ENCODE data around the gene LY6G5C. TPM values are rescaled to one million over a fixed set of nuclear protein-coding genes. Genes with fewer than 3 reads are reported as not detected.

The LY6G5C gene
- polyA plus RNA-seq, 3 donors = 4.8 to 7.3 (median 5.8) TPM

DNA sequence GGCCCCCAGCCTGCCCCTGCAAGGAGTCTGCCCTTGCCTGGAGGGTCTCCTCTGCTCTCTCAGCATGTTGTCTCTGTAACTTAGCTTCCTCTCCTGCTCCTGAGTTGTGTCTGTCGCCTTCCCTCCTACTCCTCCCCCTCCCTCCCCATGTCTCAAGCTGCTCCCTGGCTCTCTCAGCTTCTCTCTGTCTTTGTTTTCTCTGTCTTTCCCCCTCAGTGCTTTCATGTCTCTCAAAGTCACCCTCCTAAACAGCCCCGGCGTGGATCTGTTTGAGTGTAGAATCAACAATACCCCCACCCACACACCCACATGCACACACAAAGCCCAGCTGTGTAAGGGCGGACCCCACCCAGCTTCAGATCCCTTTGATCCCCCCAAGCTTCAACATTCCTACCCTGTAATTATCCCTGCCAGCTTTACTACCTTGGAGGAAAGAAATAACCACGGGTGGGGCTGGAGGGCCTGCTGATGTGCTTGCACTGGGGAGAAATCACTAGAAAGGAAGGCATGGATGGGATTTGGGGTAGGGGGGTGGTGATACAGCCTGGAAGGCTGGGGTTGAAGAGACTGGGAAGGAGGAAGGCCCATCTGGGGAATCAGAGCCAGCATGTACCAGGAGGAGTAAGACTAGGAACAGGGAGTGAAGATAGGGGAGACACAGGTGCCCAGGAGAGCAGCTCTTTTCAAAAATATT is 33.3 kb upstream of the LY6G5C start:
- intact Hi-C loops (cut with micrococcal nuclease) = no loop called here
- Histone ChIP-seq H3K27ac (ENCODE audit: low read depth in 1 of 2, low read length in 2 of 2) (no peak overlapping the region), H3K4me2 (replicated peaks; ENCODE audit: extremely low read depth, low read length, poor library complexity, severe bottlenecking) (no peak overlapping the region), H3K4me3 (replicated peaks in 1 of 3; ENCODE audit: low read depth in 2 of 3, low read length in 3 of 3) (no peak overlapping the region), H2AFZ (ENCODE audit: insufficient read depth, low read depth, low read length, poor library complexity, severe bottlenecking) (no peak overlapping the region), H3K9me3 (replicated peaks in 1 of 2; ENCODE audit: control insufficient read depth in 1 of 2, insufficient read depth in 1 of 2, low read length in 2 of 2) (no peaks in the 10 kb centered on the region), H3K9ac (ENCODE audit: insufficient read depth, low read length, poor library complexity, severe bottlenecking) (no peak overlapping the region), H3K4me1 (ENCODE audit: control insufficient read depth in 1 of 2, insufficient read depth in 2 of 2, low read length in 2 of 2) (peaks cover 21 to 27% of the 10 kb centered on the region in 2 donors), H3K27me3 (ENCODE audit: control insufficient read depth in 2 of 2, insufficient read depth in 2 of 2, low read length in 2 of 2) (no peaks in the 10 kb centered on the region), H4K20me1 (ENCODE audit: insufficient read depth, low read length) (no peaks in the 10 kb centered on the region), H3K79me2 (ENCODE audit: insufficient read depth, low read length) (no peaks in the 10 kb centered on the region), H3K36me3 (replicated peaks in 1 of 2; ENCODE audit: control insufficient read depth in 1 of 2, insufficient read depth in 2 of 2, low read length in 2 of 2) (no peaks in the 10 kb centered on the region)
- H3K4me3 Mint-ChIP-seq = no peak overlapping the region
- 73% methylated on average over 4 of the region's 5 CpGs for WGBS (ENCODE audit: insufficient coverage)
- TF ChIP-seq, protein P1, sequence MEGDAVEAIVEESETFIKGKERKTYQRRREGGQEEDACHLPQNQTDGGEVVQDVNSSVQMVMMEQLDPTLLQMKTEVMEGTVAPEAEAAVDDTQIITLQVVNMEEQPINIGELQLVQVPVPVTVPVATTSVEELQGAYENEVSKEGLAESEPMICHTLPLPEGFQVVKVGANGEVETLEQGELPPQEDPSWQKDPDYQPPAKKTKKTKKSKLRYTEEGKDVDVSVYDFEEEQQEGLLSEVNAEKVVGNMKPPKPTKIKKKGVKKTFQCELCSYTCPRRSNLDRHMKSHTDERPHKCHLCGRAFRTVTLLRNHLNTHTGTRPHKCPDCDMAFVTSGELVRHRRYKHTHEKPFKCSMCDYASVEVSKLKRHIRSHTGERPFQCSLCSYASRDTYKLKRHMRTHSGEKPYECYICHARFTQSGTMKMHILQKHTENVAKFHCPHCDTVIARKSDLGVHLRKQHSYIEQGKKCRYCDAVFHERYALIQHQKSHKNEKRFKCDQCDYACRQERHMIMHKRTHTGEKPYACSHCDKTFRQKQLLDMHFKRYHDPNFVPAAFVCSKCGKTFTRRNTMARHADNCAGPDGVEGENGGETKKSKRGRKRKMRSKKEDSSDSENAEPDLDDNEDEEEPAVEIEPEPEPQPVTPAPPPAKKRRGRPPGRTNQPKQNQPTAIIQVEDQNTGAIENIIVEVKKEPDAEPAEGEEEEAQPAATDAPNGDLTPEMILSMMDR (IDR thresholded peaks at IDR 0.05) = no peak
- H3K36me3 Mint-ChIP-seq = no peaks in the 10 kb centered on the region
- peaks cover 27% of the 10 kb centered on the region for H3K4me1 Mint-ChIP-seq
- peaks cover 1 to 9% (median 4%) of the 10 kb centered on the region in 3 donors for H3K27me3 Mint-ChIP-seq (ENCODE audit: low read depth in 3 of 3)
- peaks cover 0 to 2% (median 0%) of the 10 kb centered on the region in 7 donors for H3K9me3 Mint-ChIP-seq
- no peak for DNase-seq
- no peak overlapping the region for H3K27ac Mint-ChIP-seq

- Histone ChIP-seq H3K4me1 (ENCODE audit: control insufficient read depth in 1 of 2, insufficient read depth in 2 of 2, low read length in 2 of 2) (peaks cover 21 to 27% of the 10 kb centered on the region in 2 donors), H3K36me3 (replicated peaks in 1 of 2; ENCODE audit: control insufficient read depth in 1 of 2, insufficient read depth in 2 of 2, low read length in 2 of 2) (no peaks in the 10 kb centered on the region), H3K79me2 (ENCODE audit: insufficient read depth, low read length) (no peaks in the 10 kb centered on the region), H3K9me3 (replicated peaks in 1 of 2; ENCODE audit: control insufficient read depth in 1 of 2, insufficient read depth in 1 of 2, low read length in 2 of 2) (no peaks in the 10 kb centered on the region), H4K20me1 (ENCODE audit: insufficient read depth, low read length) (no peaks in the 10 kb centered on the region), H2AFZ (ENCODE audit: insufficient read depth, low read depth, low read length, poor library complexity, severe bottlenecking) (no peak overlapping the region), H3K4me2 (replicated peaks; ENCODE audit: extremely low read depth, low read length, poor library complexity, severe bottlenecking) (no peak overlapping the region), H3K27ac (ENCODE audit: low read depth in 1 of 2, low read length in 2 of 2) (no peak overlapping the region), H3K27me3 (ENCODE audit: control insufficient read depth in 2 of 2, insufficient read depth in 2 of 2, low read length in 2 of 2) (no peaks in the 10 kb centered on the region), H3K9ac (ENCODE audit: insufficient read depth, low read length, poor library complexity, severe bottlenecking) (no peak overlapping the region), H3K4me3 (replicated peaks in 1 of 3; ENCODE audit: low read depth in 2 of 3, low read length in 3 of 3) (no peak overlapping the region)
- TF ChIP-seq, protein P1 (IDR thresholded peaks at IDR 0.05) = no peak
- Mint-ChIP-seq H3K36me3 (no peaks in the 10 kb centered on the region), H3K4me3 (no peak overlapping the region), H3K27ac (peak overlapping the region in 1 of 7 donors; percentile 47), H3K4me1 (peaks cover 28% of the 10 kb centered on the region), H3K27me3 (ENCODE audit: low read depth in 3 of 3) (peaks cover 0 to 9% (median 4%) of the 10 kb centered on the region in 3 donors), H3K9me3 (peaks cover 0 to 2% (median 0%) of the 10 kb centered on the region in 7 donors)
- intact Hi-C loops (cut with micrococcal nuclease) = no loop called here
- no CpG with 5 or more reads among the region's 4 CpGs for WGBS (ENCODE audit: insufficient coverage)
- DNase-seq = no peak
Measured at GRCh38 chr6:31713465-31713864, 32.6 kb upstream of the LY6G5C start.

All from CD14-positive monocyte (primary cell).